Endothelial cell of umbilical vein (primary cell): ENCODE measurements around the gene ORAI3.

Source experiments
- POLR2AphosphoS5 ChIP-seq: IDR thresholded peaks from 2 replicates; pipeline ENCODE4 v1.6.1; 2012; ENCODE audit warnings: low read depth, mild to moderate bottlenecking, control low read depth, low read length, moderate library complexity; ENCODE audit not compliant: insufficient read depth
- TF ChIP-seq, protein P1 (sequence below), 2 donors: IDR thresholded peaks; 1 replicate in 1 of 2; 2 replicates in 1 of 2; pipeline ENCODE4 v1.5.1; 2011; ENCODE audit warnings: low read length in 2 of 2, mild to moderate bottlenecking in 2 of 2, moderate library complexity in 2 of 2, control low read depth in 1 of 2, inconsistent platforms in 1 of 2, low read depth in 1 of 2; ENCODE audit not compliant: insufficient read depth in 1 of 2; ENCODE audit errors: extremely low read depth in 1 of 2

DNA sequence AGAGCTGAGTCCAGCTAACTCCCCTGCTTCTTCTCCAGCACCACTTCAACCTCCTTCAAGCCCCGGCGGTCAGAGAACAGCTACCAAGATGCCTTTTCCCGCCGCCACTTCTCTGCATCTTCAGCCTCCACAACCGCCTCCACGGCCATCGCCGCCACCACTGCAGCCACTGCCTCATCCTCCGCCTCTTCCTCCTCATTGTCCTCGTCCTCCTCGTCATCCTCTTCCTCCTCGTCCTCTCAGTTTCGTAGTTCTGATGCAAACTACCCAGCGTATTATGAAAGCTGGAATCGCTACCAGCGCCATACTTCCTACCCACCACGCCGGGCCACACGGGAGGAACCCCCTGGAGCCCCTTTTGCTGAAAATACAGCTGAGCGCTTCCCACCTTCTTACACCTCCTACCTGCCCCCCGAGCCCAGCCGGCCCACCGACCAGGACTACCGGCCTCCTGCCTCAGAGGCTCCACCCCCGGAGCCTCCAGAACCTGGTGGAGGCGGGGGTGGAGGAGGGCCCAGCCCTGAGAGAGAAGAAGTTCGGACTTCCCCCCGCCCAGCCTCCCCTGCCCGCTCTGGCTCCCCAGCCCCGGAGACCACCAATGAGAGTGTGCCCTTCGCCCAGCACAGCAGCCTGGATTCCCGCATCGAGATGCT is 15.8 kb downstream of the ORAI3 start:
- TF ChIP-seq, protein P1, sequence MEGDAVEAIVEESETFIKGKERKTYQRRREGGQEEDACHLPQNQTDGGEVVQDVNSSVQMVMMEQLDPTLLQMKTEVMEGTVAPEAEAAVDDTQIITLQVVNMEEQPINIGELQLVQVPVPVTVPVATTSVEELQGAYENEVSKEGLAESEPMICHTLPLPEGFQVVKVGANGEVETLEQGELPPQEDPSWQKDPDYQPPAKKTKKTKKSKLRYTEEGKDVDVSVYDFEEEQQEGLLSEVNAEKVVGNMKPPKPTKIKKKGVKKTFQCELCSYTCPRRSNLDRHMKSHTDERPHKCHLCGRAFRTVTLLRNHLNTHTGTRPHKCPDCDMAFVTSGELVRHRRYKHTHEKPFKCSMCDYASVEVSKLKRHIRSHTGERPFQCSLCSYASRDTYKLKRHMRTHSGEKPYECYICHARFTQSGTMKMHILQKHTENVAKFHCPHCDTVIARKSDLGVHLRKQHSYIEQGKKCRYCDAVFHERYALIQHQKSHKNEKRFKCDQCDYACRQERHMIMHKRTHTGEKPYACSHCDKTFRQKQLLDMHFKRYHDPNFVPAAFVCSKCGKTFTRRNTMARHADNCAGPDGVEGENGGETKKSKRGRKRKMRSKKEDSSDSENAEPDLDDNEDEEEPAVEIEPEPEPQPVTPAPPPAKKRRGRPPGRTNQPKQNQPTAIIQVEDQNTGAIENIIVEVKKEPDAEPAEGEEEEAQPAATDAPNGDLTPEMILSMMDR (IDR thresholded peaks at IDR 0.05; ENCODE audit: extremely low read depth in 1 of 2, insufficient read depth in 1 of 2, low read depth in 1 of 2, low read length in 2 of 2) = no peak
- no peak for TF ChIP-seq POLR2AphosphoS5
